HepG2 (cell line): ENCODE data around the gene INO80C. TPM values are rescaled to one million over a fixed set of nuclear protein-coding genes. Genes with fewer than 3 reads are reported as not detected.

Experiments used
- DR1 ChIP-seq: sonication (generic); formaldehyde crosslinking; IDR thresholded peaks from 2 replicates; pipeline ENCODE4 v1.8.0; 2021; ENCODE audit warnings: mild to moderate bottlenecking, missing genetic modification reagents, inconsistent platforms
- FOXJ3 ChIP-seq: sonication (generic); formaldehyde crosslinking; IDR thresholded peaks from 2 replicates; pipeline ENCODE4 v1.4.0; 2020; ENCODE audit warnings: missing genetic modification reagents, mild to moderate bottlenecking, borderline replicate concordance
- NFE2L1 ChIP-seq: sonication (generic); formaldehyde crosslinking; IDR thresholded peaks from 2 replicates; pipeline ENCODE4 v1.4.0; 2020; ENCODE audit warnings: missing genetic modification reagents, mild to moderate bottlenecking, borderline replicate concordance
- SALL1 ChIP-seq: sonication (generic); formaldehyde crosslinking; IDR thresholded peaks from 2 replicates; pipeline ENCODE4 v1.8.0; 2022; ENCODE audit warnings: mild to moderate bottlenecking, missing genetic modification reagents
- ZNF619 ChIP-seq: sonication (generic); formaldehyde crosslinking; IDR thresholded peaks from 2 replicates; pipeline ENCODE4 v1.4.0; 2020; ENCODE audit warnings: mild to moderate bottlenecking, missing genetic modification reagents
- ZNF713 ChIP-seq: sonication (generic); formaldehyde crosslinking; IDR thresholded peaks from 2 replicates; pipeline ENCODE4 v1.4.0; 2020; ENCODE audit warnings: mild to moderate bottlenecking, missing genetic modification reagents
- polyA plus RNA-seq, 8 experiments: library from polyadenylated mRNA; depleted of rRNA in 3 of 8; stranded (reverse) in 7 of 8; unstranded in 1 of 8; fragments of >200 nt; fragmentation: Illumina TruSeq in 4 of 8; extraction: Trizol in 4 of 8; gene quantifications; 2 replicates each; pipeline versions ENCODE4 v1.2.1 to v1.2.3, GENCODE V29; 2011 to 2016; ENCODE audit warnings: low read depth in 4 of 8, missing spikeins in 1 of 8, mixed read lengths in 1 of 8; ENCODE audit not compliant: insufficient read depth in 1 of 8
- total RNA-seq, 5 experiments: library from RNA; depleted of rRNA; stranded (reverse); fragments of >200 nt; fragmentation: Illumina TruSeq; extraction: Trizol; gene quantifications; 2 replicates each; pipeline ENCODE4 v1.2.3, GENCODE V29; 2016; ENCODE audit warnings: low read depth in 1 of 5
- TF ChIP-seq, protein P1 (sequence below): sonication (generic); formaldehyde crosslinking; conservative IDR thresholded peaks from 2 replicates; pipeline ENCODE4 v1.4.0; 2020; ENCODE audit warnings: missing genetic modification reagents
- TF ChIP-seq, protein P2 (sequence below): sonication (generic); formaldehyde crosslinking; conservative IDR thresholded peaks from 2 replicates; pipeline ENCODE4 v1.8.1; 2023; ENCODE audit warnings: missing genetic modification reagents
- TF ChIP-seq, protein P3 (sequence below): conservative IDR thresholded peaks from 2 replicates; pipeline ENCODE4 v1.6.1; 2018; ENCODE audit warnings: missing genetic modification reagents
- TF ChIP-seq, protein P4 (sequence below): IDR thresholded peaks from 2 replicates; pipeline ENCODE4 v1.6.1; 2016; ENCODE audit warnings: missing compliant biosample characterization, missing genetic modification reagents, borderline replicate concordance

The INO80C gene
- total and polyA plus RNA-seq, 2 of the 13 experiments (the other 11 are each of a cell fraction or from before 2014, with no cell fraction given), result 8.2 to 15.4 TPM

DNA sequence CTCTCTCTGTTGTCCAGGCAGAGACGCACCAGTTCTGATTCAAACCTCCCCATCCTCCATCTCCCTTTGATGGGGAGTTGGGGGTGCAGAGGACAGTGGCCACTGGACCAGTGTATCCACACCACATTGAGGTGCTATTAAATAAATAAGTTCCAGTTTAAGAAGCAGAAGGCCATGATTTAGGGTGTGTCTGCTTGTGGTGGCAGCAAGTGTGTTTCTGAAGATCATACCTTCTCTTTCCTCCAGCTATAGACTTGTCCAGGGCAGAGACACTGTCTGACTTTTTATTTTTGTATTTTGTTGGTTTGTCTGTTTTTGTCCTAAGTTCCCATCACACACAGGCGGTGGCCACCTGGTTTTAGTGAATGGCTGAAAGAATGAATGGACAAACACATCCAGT lies 16.5 kb upstream of the INO80C start (continued):
- TF ChIP-seq, protein P1, sequence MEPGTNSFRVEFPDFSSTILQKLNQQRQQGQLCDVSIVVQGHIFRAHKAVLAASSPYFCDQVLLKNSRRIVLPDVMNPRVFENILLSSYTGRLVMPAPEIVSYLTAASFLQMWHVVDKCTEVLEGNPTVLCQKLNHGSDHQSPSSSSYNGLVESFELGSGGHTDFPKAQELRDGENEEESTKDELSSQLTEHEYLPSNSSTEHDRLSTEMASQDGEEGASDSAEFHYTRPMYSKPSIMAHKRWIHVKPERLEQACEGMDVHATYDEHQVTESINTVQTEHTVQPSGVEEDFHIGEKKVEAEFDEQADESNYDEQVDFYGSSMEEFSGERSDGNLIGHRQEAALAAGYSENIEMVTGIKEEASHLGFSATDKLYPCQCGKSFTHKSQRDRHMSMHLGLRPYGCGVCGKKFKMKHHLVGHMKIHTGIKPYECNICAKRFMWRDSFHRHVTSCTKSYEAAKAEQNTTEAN (CRISPR knock-in tag), result no peak
- TF ChIP-seq SALL1 (CRISPR knock-in tag), result no peak
- TF ChIP-seq FOXJ3 (CRISPR knock-in tag), result no peak
- TF ChIP-seq, protein P2, sequence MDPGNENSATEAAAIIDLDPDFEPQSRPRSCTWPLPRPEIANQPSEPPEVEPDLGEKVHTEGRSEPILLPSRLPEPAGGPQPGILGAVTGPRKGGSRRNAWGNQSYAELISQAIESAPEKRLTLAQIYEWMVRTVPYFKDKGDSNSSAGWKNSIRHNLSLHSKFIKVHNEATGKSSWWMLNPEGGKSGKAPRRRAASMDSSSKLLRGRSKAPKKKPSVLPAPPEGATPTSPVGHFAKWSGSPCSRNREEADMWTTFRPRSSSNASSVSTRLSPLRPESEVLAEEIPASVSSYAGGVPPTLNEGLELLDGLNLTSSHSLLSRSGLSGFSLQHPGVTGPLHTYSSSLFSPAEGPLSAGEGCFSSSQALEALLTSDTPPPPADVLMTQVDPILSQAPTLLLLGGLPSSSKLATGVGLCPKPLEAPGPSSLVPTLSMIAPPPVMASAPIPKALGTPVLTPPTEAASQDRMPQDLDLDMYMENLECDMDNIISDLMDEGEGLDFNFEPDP, result no peak
- TF ChIP-seq ZNF713 (CRISPR knock-in tag), result no peak
- TF ChIP-seq NFE2L1 (CRISPR knock-in tag), result no peak
- no peak for TF ChIP-seq ZNF619 (CRISPR knock-in tag)
- TF ChIP-seq DR1 (CRISPR knock-in tag), result no peak
- TF ChIP-seq, protein P3, sequence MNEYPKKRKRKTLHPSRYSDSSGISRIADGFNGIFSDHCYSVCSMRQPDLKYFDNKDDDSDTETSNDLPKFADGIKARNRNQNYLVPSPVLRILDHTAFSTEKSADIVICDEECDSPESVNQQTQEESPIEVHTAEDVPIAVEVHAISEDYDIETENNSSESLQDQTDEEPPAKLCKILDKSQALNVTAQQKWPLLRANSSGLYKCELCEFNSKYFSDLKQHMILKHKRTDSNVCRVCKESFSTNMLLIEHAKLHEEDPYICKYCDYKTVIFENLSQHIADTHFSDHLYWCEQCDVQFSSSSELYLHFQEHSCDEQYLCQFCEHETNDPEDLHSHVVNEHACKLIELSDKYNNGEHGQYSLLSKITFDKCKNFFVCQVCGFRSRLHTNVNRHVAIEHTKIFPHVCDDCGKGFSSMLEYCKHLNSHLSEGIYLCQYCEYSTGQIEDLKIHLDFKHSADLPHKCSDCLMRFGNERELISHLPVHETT (CRISPR knock-in tag), result no peak
- TF ChIP-seq, protein P4, sequence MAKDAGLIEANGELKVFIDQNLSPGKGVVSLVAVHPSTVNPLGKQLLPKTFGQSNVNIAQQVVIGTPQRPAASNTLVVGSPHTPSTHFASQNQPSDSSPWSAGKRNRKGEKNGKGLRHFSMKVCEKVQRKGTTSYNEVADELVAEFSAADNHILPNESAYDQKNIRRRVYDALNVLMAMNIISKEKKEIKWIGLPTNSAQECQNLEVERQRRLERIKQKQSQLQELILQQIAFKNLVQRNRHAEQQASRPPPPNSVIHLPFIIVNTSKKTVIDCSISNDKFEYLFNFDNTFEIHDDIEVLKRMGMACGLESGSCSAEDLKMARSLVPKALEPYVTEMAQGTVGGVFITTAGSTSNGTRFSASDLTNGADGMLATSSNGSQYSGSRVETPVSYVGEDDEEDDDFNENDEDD (CRISPR knock-in tag), result no peak
